D721Med (cell line): Measurements from ENCODE around the gene ERBB2.

ENCODE experiments used
- DNase-seq: peaks from one replicate; pipeline ENCODE4 v3.0.0; 2011; ENCODE audit warnings: low spot score; ENCODE audit not compliant: insufficient read length
- FAIRE-seq: peaks from 2 replicates; lab custom pipeline; 2011; peaks lifted over from hg19 to GRCh38; lab: Jason Lieb, UNC
- CTCF ChIP-seq: IDR thresholded peaks from 2 replicates; pipeline ENCODE4 v1.5.1; 2012; ENCODE audit warnings: mild to moderate bottlenecking, control low read depth; ENCODE audit not compliant: insufficient read depth; ENCODE audit errors: missing control alignments

ERBB2 gene

DNA sequence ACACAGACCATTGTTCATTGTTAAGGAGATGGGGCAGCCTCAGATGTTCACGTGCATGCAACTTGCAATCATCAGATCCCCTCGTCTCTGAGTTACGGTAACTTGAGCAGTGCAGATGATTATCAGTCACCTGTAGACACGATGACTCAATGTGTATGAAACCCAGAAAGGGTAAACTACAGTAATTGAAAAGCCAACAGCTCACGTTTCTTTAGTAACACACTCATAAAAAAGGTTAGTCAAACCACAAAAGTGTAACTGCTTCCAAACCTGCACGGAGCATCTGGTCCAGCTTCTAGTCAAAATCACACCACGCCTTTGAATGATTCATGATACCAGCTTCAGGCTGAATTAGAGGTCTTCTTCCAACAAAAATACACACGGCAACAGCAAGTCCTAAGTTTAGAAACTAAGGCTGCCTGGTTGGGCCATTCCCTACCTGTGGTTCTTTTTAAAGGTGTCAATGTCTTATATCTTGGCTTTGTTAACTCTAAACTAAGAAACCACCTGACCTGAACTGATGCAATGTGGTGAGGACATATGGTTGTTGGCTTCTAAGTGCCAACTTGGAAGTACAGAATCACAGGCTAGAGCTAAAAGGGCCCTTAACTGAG is 70.2 kb downstream of the ERBB2 start:
- TF ChIP-seq CTCF = no peak
- no peak for FAIRE-seq
- no peak for DNase-seq

DNA sequence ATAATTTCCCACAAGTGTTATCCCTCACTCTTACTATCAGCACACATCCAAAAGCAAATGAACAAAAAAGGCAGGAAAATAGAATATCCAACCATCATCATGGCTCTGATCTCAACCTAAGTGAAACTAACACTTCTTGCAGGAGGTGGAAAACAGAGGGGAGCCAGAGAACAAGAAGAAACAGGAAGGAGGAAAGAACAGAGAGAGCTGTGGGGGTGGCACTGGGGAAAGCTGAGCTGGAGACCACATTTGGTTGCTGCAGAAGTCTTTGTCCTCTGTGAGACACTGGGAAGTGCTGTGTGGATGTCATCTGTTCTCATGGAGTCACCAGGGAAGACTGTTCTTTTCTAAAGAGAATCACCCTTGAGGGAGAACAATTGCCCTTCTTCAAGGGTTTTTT is 72.6 kb downstream of the ERBB2 start:
- no peak for TF ChIP-seq CTCF
- FAIRE-seq (no peak), DNase-seq (no peak)

GRCh38 chr17:39772987-39773934 is 73.4 kb downstream of the ERBB2 start:
- DNase-seq (no peak), FAIRE-seq (no peak)
- no peak for TF ChIP-seq CTCF

DNA sequence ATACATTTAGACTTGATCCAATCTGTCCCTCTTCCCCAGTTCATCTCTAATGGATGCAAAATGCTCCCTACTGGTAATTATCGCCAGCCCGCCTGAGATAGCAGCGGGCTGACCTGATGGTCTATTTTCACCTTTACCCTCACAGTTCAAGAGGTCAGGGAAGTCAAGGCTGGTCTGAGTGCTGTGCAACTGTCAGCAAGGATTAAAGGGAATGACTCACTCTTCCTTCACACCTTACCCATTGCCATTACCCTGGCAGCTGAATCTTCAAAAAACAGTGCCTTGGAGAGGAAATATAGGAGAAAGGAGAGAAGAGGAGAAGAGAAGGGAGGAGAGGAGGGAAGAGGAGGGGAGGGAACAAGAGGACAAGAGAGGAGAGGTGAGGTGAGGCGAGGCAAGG is 74.2 kb downstream of the ERBB2 start:
- FAIRE-seq (no peak), DNase-seq (no peak)
- TF ChIP-seq CTCF = no peak

- FAIRE-seq = no peak
- DNase-seq = no peak
- TF ChIP-seq CTCF = no peak
Measured at GRCh38 chr17:39775031-39775430, 75.2 kb downstream of the ERBB2 start.

GRCh38 chr17:39776252-39776651 is 76.4 kb downstream of the ERBB2 start:
- TF ChIP-seq CTCF = no peak
- FAIRE-seq (no peak), DNase-seq (no peak)
